ENCODE data around the gene EVPLL. TPM values are rescaled to one million over a fixed set of nuclear protein-coding genes. Genes with fewer than 3 reads are reported as not detected.
A peak's percentile ranks its signal among the peaks of the same experiment; 100 is the strongest.
"Not testable (repeated sequence)": the region's sequence is repeated elsewhere in the genome, so short reads cannot be mapped to it uniquely, and the experiment has no call there.

The EVPLL gene
- polyA plus RNA-seq, 2 donors = 14.4 to 21.5 TPM

DNA sequence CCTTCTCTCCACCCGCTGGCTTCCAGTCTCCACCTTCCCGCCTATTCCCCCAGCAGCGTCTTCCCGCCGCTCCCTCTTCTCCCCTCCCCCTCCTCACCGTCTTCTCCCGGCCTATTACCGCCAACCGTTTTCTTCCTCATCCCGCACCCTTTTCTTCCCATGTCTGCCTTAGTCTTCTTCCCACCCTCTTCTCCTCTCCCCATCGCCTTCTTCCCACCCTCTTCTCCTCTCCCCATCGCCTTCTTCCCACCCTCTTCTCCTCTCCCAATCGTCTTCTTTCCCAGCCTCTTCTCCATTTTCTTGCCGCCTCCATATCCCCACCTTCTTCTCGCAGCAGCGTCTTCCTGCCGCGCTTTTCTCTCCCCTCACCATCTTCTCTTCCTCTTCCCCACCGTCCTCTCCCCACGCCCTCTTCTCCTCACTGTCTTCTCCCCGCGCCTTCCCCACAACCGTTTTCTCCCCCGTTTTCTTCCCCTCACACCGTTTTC is 33.8 kb downstream of the EVPLL start:
- H3K4me1 ChIP-seq (ENCODE audit: control insufficient read depth in 2 of 2, insufficient read depth in 2 of 2, low read length in 1 of 2); H3K9me3 ChIP-seq (ENCODE audit: control insufficient read depth in 2 of 2, insufficient read depth in 1 of 2, low read depth in 1 of 2, low read length in 1 of 2); H3K27me3 ChIP-seq (ENCODE audit: control insufficient read depth in 1 of 2, insufficient read depth in 2 of 2, low read length in 2 of 2); H3K36me3 ChIP-seq (ENCODE audit: control insufficient read depth in 2 of 2, insufficient read depth in 2 of 2, low read length in 1 of 2): not testable (repeated sequence)
- Histone ChIP-seq H3K27ac (ENCODE audit: low read depth in 2 of 2, low read length in 1 of 2) (peak overlapping the region; percentile 56 to 71), H3K4me3 (ENCODE audit: low read depth in 1 of 2, low read length in 2 of 2) (peak overlapping the region; percentile 38 to 44)
- WGBS, 2 donors = 2% methylated on average over 20 to 23 of the region's 25 CpGs

GRCh38 chr17:18412001-18412538 is 34.5 kb downstream of the EVPLL start:
- not testable (repeated sequence) for H3K27ac ChIP-seq (ENCODE audit: low read depth in 2 of 2, low read length in 1 of 2); H3K27me3 ChIP-seq (ENCODE audit: control insufficient read depth in 1 of 2, insufficient read depth in 2 of 2, low read length in 2 of 2); H3K36me3 ChIP-seq (ENCODE audit: control insufficient read depth in 2 of 2, insufficient read depth in 2 of 2, low read length in 1 of 2); H3K4me1 ChIP-seq (ENCODE audit: control insufficient read depth in 2 of 2, insufficient read depth in 2 of 2, low read length in 1 of 2); H3K9me3 ChIP-seq (ENCODE audit: control insufficient read depth in 2 of 2, insufficient read depth in 1 of 2, low read depth in 1 of 2, low read length in 1 of 2)
- peak overlapping the region in 1 of 2 donors; percentile 38 for H3K4me3 ChIP-seq (ENCODE audit: low read depth in 1 of 2, low read length in 2 of 2)
- no CpG with 5 or more reads among the region's 32 CpGs for WGBS, 2 donors

GRCh38 chr17:18421521-18421920 is 43.9 kb downstream of the EVPLL start:
- not testable (repeated sequence) for H3K9me3 ChIP-seq (ENCODE audit: control insufficient read depth in 2 of 2, insufficient read depth in 1 of 2, low read depth in 1 of 2, low read length in 1 of 2)

DNA sequence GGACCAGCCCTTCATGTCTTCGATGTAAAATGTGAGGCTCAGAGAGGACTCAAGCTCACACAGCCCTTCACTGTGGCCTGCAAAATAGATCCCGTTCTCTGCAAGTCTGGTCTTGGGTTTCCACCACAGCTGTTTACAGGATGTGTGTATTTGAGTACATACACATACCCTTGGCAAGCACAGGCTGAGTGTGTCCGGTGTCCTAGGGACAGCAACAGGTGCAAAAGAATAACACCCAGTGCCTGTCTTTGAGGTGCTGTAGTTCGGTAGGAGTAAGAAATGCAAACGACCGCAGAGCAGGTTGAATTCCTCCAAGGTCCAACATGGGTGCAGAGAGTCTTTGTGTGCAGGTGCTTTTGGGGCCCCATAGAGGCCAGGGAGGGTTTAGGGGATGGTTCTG is 44.9 kb downstream of the EVPLL start:
- H3K4me3 ChIP-seq (ENCODE audit: low read depth in 1 of 2, low read length in 2 of 2); H3K9me3 ChIP-seq (ENCODE audit: control insufficient read depth in 2 of 2, insufficient read depth in 1 of 2, low read depth in 1 of 2, low read length in 1 of 2); H3K36me3 ChIP-seq (ENCODE audit: control insufficient read depth in 2 of 2, insufficient read depth in 2 of 2, low read length in 1 of 2); H3K4me1 ChIP-seq (ENCODE audit: control insufficient read depth in 2 of 2, insufficient read depth in 2 of 2, low read length in 1 of 2); H3K27ac ChIP-seq (ENCODE audit: low read depth in 2 of 2, low read length in 1 of 2); H3K27me3 ChIP-seq (ENCODE audit: control insufficient read depth in 1 of 2, insufficient read depth in 2 of 2, low read length in 2 of 2): not testable (repeated sequence)
- WGBS, 2 donors = 70 to 71% methylated on average over 5 of the region's 6 CpGs

More at GRCh38 chr17:18421521-18421920, 43.9 kb downstream of the EVPLL start:
- not testable (repeated sequence) for H3K4me3 ChIP-seq (ENCODE audit: low read depth in 1 of 2, low read length in 2 of 2); H3K27me3 ChIP-seq (ENCODE audit: control insufficient read depth in 1 of 2, insufficient read depth in 2 of 2, low read length in 2 of 2); H3K4me1 ChIP-seq (ENCODE audit: control insufficient read depth in 2 of 2, insufficient read depth in 2 of 2, low read length in 1 of 2); H3K27ac ChIP-seq (ENCODE audit: low read depth in 2 of 2, low read length in 1 of 2); H3K36me3 ChIP-seq (ENCODE audit: control insufficient read depth in 2 of 2, insufficient read depth in 2 of 2, low read length in 1 of 2)
- 77 to 81% methylated on average over 7 to 8 of the region's 11 CpGs for WGBS, 2 donors

GRCh38 chr17:18423015-18423414 is 45.4 kb downstream of the EVPLL start:
- 80 to 91% methylated on average over 1 to 2 of the region's 7 CpGs for WGBS, 2 donors
- not testable (repeated sequence) for H3K27ac ChIP-seq (ENCODE audit: low read depth in 2 of 2, low read length in 1 of 2); H3K4me1 ChIP-seq (ENCODE audit: control insufficient read depth in 2 of 2, insufficient read depth in 2 of 2, low read length in 1 of 2); H3K4me3 ChIP-seq (ENCODE audit: low read depth in 1 of 2, low read length in 2 of 2); H3K27me3 ChIP-seq (ENCODE audit: control insufficient read depth in 1 of 2, insufficient read depth in 2 of 2, low read length in 2 of 2); H3K9me3 ChIP-seq (ENCODE audit: control insufficient read depth in 2 of 2, insufficient read depth in 1 of 2, low read depth in 1 of 2, low read length in 1 of 2); H3K36me3 ChIP-seq (ENCODE audit: control insufficient read depth in 2 of 2, insufficient read depth in 2 of 2, low read length in 1 of 2)

DNA sequence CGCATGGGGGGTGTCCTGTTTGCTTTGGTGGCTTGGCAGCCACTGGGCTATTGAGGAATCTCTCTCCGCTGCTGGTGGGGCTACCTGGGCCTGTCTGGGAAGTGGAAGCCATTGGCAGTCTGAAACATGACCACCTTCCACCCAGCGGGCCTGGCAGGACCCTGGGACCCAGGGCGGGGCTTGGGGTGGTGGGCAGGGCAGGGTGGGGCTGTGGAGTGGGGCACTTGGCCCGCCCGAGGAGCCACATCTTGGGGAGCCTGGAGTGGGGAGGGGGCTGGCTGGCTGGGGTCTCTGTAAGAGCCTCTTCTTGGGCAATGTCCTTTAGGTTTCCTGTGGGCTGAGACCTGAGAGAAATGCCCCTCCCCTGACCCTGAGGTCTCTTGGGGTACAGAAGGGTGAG is 48.0 kb downstream of the EVPLL start:
- H3K9me3 ChIP-seq (ENCODE audit: control insufficient read depth in 2 of 2, insufficient read depth in 1 of 2, low read depth in 1 of 2, low read length in 1 of 2); H3K27ac ChIP-seq (ENCODE audit: low read depth in 2 of 2, low read length in 1 of 2); H3K27me3 ChIP-seq (ENCODE audit: control insufficient read depth in 1 of 2, insufficient read depth in 2 of 2, low read length in 2 of 2); H3K4me1 ChIP-seq (ENCODE audit: control insufficient read depth in 2 of 2, insufficient read depth in 2 of 2, low read length in 1 of 2); H3K4me3 ChIP-seq (ENCODE audit: low read depth in 1 of 2, low read length in 2 of 2); H3K36me3 ChIP-seq (ENCODE audit: control insufficient read depth in 2 of 2, insufficient read depth in 2 of 2, low read length in 1 of 2): not testable (repeated sequence)
- 76 to 89% methylated on average over 4 of the region's 6 CpGs for WGBS, 2 donors

- not testable (repeated sequence) for H3K9me3 ChIP-seq (ENCODE audit: control insufficient read depth in 2 of 2, insufficient read depth in 1 of 2, low read depth in 1 of 2, low read length in 1 of 2); H3K4me3 ChIP-seq (ENCODE audit: low read depth in 1 of 2, low read length in 2 of 2); H3K27ac ChIP-seq (ENCODE audit: low read depth in 2 of 2, low read length in 1 of 2); H3K27me3 ChIP-seq (ENCODE audit: control insufficient read depth in 1 of 2, insufficient read depth in 2 of 2, low read length in 2 of 2); H3K36me3 ChIP-seq (ENCODE audit: control insufficient read depth in 2 of 2, insufficient read depth in 2 of 2, low read length in 1 of 2); H3K4me1 ChIP-seq (ENCODE audit: control insufficient read depth in 2 of 2, insufficient read depth in 2 of 2, low read length in 1 of 2)
- no CpG with 5 or more reads among the region's 16 CpGs for WGBS, 2 donors
These were observed 49.1 kb downstream of the EVPLL start for GRCh38 chr17:18426639-18427038.

DNA sequence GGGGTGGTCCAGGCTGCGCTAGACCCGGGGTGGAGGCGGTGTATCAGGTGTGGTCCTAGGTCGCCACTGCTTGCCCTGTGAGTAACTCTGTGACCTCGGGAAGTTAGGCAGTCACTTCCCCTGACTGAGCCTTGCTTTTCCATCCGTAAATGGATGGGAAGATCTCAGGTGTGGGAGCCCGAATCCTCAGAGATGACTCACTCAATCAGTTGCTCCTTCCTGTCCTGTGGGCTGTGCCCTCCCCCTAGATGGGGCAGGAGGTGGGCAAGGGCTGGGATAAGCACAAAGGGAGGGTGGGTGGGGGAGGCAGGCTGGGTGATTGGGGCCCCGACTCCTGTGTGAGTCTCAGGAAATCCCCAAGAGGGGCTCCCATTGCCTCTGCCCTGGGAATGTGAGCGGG is 54.6 kb downstream of the EVPLL start:
- not testable (repeated sequence) for H3K9me3 ChIP-seq (ENCODE audit: control insufficient read depth in 2 of 2, insufficient read depth in 1 of 2, low read depth in 1 of 2, low read length in 1 of 2); H3K36me3 ChIP-seq (ENCODE audit: control insufficient read depth in 2 of 2, insufficient read depth in 2 of 2, low read length in 1 of 2); H3K27ac ChIP-seq (ENCODE audit: low read depth in 2 of 2, low read length in 1 of 2); H3K4me1 ChIP-seq (ENCODE audit: control insufficient read depth in 2 of 2, insufficient read depth in 2 of 2, low read length in 1 of 2); H3K27me3 ChIP-seq (ENCODE audit: control insufficient read depth in 1 of 2, insufficient read depth in 2 of 2, low read length in 2 of 2); H3K4me3 ChIP-seq (ENCODE audit: low read depth in 1 of 2, low read length in 2 of 2)
- WGBS, 2 donors = no CpG with 5 or more reads among the region's 9 CpGs

Other genes with a start within 250 kb of the EVPLL start
- gene ALKBH5, start 193.9 kb upstream of the EVPLL start, polyA plus RNA-seq = 10 to 100 TPM; 19.4 to 20.4 TPM
- gene LLGL1, start 152.1 kb upstream of the EVPLL start, polyA plus RNA-seq = 10 to 100 TPM; 11.4 to 12.5 TPM
- gene FLII, start 119.0 kb upstream of the EVPLL start, polyA plus RNA-seq = 100 to 1,000 TPM; 218 to 258 TPM
- 10 to 100 TPM in 1 of 2 donors, 1 to 10 TPM in 1; 7.6 to 11.4 TPM for gene MIEF2, start 117.1 kb upstream of the EVPLL start, polyA plus RNA-seq
- 10 to 100 TPM in 1 of 2 donors, 1 to 10 TPM in 1; 9.4 to 14.6 TPM for gene TOP3A, start 62.8 kb upstream of the EVPLL start, polyA plus RNA-seq
- 1 to 10 TPM; 3.2 to 3.6 TPM for gene SMCR8, start 62.5 kb upstream of the EVPLL start, polyA plus RNA-seq
- 10 to 100 TPM; 70.8 to 73.6 TPM for gene SHMT1, start 14.2 kb upstream of the EVPLL start, polyA plus RNA-seq
- 10 to 100 TPM; 13.4 to 28.2 TPM for gene LGALS9C, start 99.0 kb downstream of the EVPLL start, polyA plus RNA-seq